ENCODE data around the gene WDFY4. TPM values are rescaled to one million over a fixed set of nuclear protein-coding genes. Genes with fewer than 3 reads are reported as not detected.

WDFY4 gene
- polyA plus RNA-seq, 1 donor from 2014 or later, result not detected

- Histone ChIP-seq H2AFZ (ENCODE audit: low read depth, low read length) (no peak overlapping the region), H3K9me3 (ENCODE audit: low read length) (no peaks in the 10 kb centered on the region), H4K20me1 (ENCODE audit: insufficient read depth) (no peaks in the 10 kb centered on the region), H3K4me2 (ENCODE audit: low read length) (no peak overlapping the region), H3K9me2 (ENCODE audit: insufficient read depth, low read length) (no peaks in the 10 kb centered on the region), H3K9ac (ENCODE audit: low read length) (no peak overlapping the region), H3K36me3 (ENCODE audit: insufficient read depth, low read length) (no peaks in the 10 kb centered on the region), H3K79me2 (replicated peaks; ENCODE audit: insufficient read depth, low read length) (no peaks in the 10 kb centered on the region), H3K27me3 (ENCODE audit: insufficient read depth, low read depth, low read length) (peaks cover 4% of the 10 kb centered on the region), H3K27ac (ENCODE audit: low read length) (no peak overlapping the region), H3F3A (ENCODE audit: insufficient read depth, low read length, poor library complexity, severe bottlenecking) (no peaks in the 10 kb centered on the region), H3K4me3 (ENCODE audit: low read length) (no peak overlapping the region)
- no peak for TF ChIP-seq RAD21 (conservative IDR thresholded peaks at IDR 0.05)
- TF ChIP-seq SMC3 (conservative IDR thresholded peaks at IDR 0.05; ENCODE audit: poor library complexity), result no peak
- no peak for TF ChIP-seq EP300 (conservative IDR thresholded peaks at IDR 0.05; ENCODE audit: poor library complexity, severe bottlenecking)
- no peak for TF ChIP-seq POLR2AphosphoS5 (IDR thresholded peaks at IDR 0.05)
- TF ChIP-seq CTCF (IDR thresholded peaks at IDR 0.05; ENCODE audit: poor library complexity, severe bottlenecking), result no peak
- no peak for TF ChIP-seq MXI1 (conservative IDR thresholded peaks at IDR 0.05; ENCODE audit: poor library complexity, severe bottlenecking)
- TF ChIP-seq TAF1 (IDR thresholded peaks at IDR 0.05; ENCODE audit: low read depth), result no peak
- no peak for TF ChIP-seq EZH2 (IDR thresholded peaks at IDR 0.05; ENCODE audit: borderline replicate concordance, insufficient read depth, low read length, poor library complexity, severe bottlenecking)
These were observed 23.2 kb upstream of the WDFY4 start for GRCh38 chr10:48661441-48661840.

DNA sequence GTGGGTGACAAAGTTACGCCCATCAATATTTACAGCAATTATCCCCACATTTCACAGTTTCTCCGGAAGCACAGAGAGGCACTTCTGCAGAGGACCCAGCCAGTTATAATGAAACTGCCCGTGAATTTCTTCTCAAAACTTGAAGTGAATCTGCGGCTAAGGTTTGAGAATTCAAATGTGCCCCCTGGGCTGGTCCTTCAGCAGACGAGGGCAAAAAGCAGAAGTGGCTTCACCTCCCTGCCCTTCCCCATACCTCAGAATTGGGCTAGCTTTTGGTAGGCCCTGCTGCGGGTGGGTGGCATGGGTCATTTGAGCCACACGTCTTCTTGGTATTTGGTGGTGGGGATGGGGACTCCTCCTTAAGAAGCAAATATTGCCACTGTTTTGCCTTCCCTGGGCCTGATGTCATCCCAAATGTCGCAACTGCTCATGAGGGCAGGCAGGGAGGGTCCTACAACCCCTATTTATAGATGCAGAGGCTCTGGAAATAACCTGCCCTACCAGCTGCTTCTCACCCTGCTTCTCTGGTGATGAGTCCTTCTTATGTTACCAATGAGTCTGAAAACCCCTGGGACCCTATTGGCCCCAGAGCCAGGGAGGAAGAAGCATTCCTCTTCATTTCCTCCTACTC is 16.6 kb upstream of the WDFY4 start:
- Histone ChIP-seq H3K9me3 (ENCODE audit: low read length) (no peaks in the 10 kb centered on the region), H3K4me2 (ENCODE audit: low read length) (no peak overlapping the region), H3F3A (ENCODE audit: insufficient read depth, low read length, poor library complexity, severe bottlenecking) (no peaks in the 10 kb centered on the region), H3K36me3 (ENCODE audit: insufficient read depth, low read length) (no peaks in the 10 kb centered on the region), H3K9ac (ENCODE audit: low read length) (no peak overlapping the region), H2AFZ (ENCODE audit: low read depth, low read length) (no peak overlapping the region), H3K9me2 (ENCODE audit: insufficient read depth, low read length) (no peaks in the 10 kb centered on the region), H3K4me3 (ENCODE audit: low read length) (no peak overlapping the region), H3K27ac (ENCODE audit: low read length) (no peak overlapping the region), H4K20me1 (ENCODE audit: insufficient read depth) (no peaks in the 10 kb centered on the region), H3K79me2 (replicated peaks; ENCODE audit: insufficient read depth, low read length) (no peaks in the 10 kb centered on the region), H3K27me3 (ENCODE audit: insufficient read depth, low read depth, low read length) (no peaks in the 10 kb centered on the region)
- TF ChIP-seq EZH2 (IDR thresholded peaks at IDR 0.05; ENCODE audit: borderline replicate concordance, insufficient read depth, low read length, poor library complexity, severe bottlenecking), result no peak
- no peak for TF ChIP-seq TAF1 (IDR thresholded peaks at IDR 0.05; ENCODE audit: low read depth)
- TF ChIP-seq REST (IDR thresholded peaks at IDR 0.05; ENCODE audit: borderline replicate concordance), result no peak
- TF ChIP-seq CTCF (IDR thresholded peaks at IDR 0.05; ENCODE audit: poor library complexity, severe bottlenecking), result no peak
- no peak for TF ChIP-seq SMC3 (conservative IDR thresholded peaks at IDR 0.05; ENCODE audit: poor library complexity)
- TF ChIP-seq RAD21 (conservative IDR thresholded peaks at IDR 0.05), result no peak
- TF ChIP-seq MXI1 (conservative IDR thresholded peaks at IDR 0.05; ENCODE audit: poor library complexity, severe bottlenecking), result no peak
- TF ChIP-seq POLR2AphosphoS5 (IDR thresholded peaks at IDR 0.05), result no peak
- TF ChIP-seq EP300 (conservative IDR thresholded peaks at IDR 0.05; ENCODE audit: poor library complexity, severe bottlenecking), result no peak
